ENCODE results near the gene KIF7. TPM values are rescaled to one million over a fixed set of nuclear protein-coding genes. Genes with fewer than 3 reads are reported as not detected.

Gene KIF7, protein sequence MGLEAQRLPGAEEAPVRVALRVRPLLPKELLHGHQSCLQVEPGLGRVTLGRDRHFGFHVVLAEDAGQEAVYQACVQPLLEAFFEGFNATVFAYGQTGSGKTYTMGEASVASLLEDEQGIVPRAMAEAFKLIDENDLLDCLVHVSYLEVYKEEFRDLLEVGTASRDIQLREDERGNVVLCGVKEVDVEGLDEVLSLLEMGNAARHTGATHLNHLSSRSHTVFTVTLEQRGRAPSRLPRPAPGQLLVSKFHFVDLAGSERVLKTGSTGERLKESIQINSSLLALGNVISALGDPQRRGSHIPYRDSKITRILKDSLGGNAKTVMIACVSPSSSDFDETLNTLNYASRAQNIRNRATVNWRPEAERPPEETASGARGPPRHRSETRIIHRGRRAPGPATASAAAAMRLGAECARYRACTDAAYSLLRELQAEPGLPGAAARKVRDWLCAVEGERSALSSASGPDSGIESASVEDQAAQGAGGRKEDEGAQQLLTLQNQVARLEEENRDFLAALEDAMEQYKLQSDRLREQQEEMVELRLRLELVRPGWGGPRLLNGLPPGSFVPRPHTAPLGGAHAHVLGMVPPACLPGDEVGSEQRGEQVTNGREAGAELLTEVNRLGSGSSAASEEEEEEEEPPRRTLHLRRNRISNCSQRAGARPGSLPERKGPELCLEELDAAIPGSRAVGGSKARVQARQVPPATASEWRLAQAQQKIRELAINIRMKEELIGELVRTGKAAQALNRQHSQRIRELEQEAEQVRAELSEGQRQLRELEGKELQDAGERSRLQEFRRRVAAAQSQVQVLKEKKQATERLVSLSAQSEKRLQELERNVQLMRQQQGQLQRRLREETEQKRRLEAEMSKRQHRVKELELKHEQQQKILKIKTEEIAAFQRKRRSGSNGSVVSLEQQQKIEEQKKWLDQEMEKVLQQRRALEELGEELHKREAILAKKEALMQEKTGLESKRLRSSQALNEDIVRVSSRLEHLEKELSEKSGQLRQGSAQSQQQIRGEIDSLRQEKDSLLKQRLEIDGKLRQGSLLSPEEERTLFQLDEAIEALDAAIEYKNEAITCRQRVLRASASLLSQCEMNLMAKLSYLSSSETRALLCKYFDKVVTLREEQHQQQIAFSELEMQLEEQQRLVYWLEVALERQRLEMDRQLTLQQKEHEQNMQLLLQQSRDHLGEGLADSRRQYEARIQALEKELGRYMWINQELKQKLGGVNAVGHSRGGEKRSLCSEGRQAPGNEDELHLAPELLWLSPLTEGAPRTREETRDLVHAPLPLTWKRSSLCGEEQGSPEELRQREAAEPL (N-terminal part only)
- total RNA-seq = under 1 TPM; 0.34 to 0.92 (median 0.48) TPM
- long read RNA-seq = 0 reads

DNA sequence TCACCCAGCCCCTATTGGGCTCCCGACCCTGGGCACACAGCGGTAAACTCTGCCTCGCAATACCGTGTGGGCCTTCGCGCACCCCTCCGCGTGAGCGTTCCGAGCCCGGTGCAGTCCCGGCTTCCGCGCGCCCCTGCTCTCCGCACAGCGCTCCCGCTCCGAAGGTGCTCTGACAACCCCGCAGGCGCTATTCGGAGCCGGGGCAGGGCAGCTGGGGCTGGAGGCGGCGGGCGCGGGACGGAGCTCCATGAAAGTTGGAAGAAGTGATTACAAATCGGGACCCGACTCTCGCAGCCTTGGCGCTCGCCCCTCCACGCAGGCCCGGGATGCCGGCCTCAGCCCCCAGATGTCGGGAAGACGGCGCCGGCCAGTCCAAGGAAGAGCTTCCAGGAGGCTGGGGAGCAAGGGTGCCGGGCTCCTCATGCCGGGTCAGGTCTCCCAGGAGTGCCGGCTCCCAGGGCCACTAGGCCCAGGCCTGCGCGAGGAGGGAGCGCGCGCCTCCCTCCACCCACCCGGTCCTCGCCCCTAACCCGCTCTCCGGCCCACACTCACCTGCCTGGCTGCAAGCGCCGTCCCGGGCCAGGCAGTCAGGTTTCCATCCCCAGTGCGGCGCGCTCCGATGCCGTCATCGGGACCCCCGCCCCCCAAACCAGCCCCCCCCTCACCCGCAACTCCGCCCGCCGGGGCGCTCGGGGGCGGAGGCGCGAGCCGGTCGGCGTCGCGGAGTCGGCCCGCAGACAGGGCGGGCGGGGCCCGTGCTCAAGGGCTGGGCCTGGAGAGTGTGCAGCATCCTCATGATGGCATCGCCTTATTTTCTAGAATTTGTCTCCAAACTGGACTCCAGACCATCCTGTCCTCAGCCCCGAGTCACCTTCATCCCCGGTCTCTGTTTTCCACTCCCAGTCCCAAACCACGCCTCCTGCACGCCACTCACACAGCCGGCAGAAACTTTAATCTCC, at the start of gene KIF7:
KIF7 (minus strand) TSS at position 621 of the 959 bp plus-strand sequence. CDS start 2,537 bp downstream, outside the sequence.
- ATAC-seq = peak; percentile 68 to 79 (median 70)
- intact Hi-C loops (cut with DNase I) = no loop called here

DNA sequence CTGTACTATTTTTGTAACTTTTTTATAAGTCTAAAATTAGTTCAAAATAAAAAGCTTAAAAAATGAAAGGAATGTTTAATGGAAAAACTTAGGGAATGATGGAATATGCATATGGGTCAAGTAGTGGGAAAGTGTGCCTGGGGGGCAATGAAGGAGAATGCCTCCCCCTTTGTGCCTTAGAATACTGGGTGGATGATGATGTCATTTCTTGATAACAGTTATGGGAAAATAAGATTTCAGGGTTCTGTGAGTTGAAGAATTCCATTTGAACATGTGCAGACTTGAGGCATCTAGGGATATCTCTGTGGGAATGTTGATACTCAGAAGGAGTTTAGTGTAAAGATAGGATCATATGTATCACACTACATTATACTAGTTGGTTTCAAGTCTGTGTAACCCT, 49.1 kb upstream of the KIF7 start:
- Histone ChIP-seq H3K36me3 (no peaks in the 10 kb centered on the region), H3K4me3 (no peak overlapping the region), H3K27me3 (no peaks in the 10 kb centered on the region), H3K4me1 (no peaks in the 10 kb centered on the region), H3K27ac (no peak overlapping the region), H3K9me3 (no peaks in the 10 kb centered on the region)
- TF ChIP-seq, protein P1, sequence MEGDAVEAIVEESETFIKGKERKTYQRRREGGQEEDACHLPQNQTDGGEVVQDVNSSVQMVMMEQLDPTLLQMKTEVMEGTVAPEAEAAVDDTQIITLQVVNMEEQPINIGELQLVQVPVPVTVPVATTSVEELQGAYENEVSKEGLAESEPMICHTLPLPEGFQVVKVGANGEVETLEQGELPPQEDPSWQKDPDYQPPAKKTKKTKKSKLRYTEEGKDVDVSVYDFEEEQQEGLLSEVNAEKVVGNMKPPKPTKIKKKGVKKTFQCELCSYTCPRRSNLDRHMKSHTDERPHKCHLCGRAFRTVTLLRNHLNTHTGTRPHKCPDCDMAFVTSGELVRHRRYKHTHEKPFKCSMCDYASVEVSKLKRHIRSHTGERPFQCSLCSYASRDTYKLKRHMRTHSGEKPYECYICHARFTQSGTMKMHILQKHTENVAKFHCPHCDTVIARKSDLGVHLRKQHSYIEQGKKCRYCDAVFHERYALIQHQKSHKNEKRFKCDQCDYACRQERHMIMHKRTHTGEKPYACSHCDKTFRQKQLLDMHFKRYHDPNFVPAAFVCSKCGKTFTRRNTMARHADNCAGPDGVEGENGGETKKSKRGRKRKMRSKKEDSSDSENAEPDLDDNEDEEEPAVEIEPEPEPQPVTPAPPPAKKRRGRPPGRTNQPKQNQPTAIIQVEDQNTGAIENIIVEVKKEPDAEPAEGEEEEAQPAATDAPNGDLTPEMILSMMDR (IDR thresholded peaks at IDR 0.05) = no peak
- no peak for TF ChIP-seq POLR2A (IDR thresholded peaks at IDR 0.05)
- ATAC-seq (no peak), DNase-seq (no peak)
- intact Hi-C loops (cut with DNase I) = no loop called here

More for the DNA sequence above, at the start of gene KIF7:
- no peaks in the 10 kb centered on the region for H3K27me3 ChIP-seq
- no peaks in the 10 kb centered on the region for H3K36me3 ChIP-seq
- peak within 1 kb of the TSS; percentile 48 to 53 (median 48) for H3K4me3 ChIP-seq
- no peak within 1 kb of the TSS for H3K27ac ChIP-seq
- H3K4me1 ChIP-seq = peaks cover 0 to 9% (median 0%) of the 10 kb centered on the region in 4 donors
- H3K9me3 ChIP-seq = no peaks in the 10 kb centered on the region
- 16% methylated on average over 15 of the region's 87 CpGs for WGBS (ENCODE audit: insufficient coverage, low coverage, low lambda C conversion rate, missing lambda C conversion rate)
- no peak for TF ChIP-seq POLR2A (IDR thresholded peaks at IDR 0.05)
- TF ChIP-seq, protein P1 (IDR thresholded peaks at IDR 0.05) = no peak
- no peak for DNase-seq

DNA sequence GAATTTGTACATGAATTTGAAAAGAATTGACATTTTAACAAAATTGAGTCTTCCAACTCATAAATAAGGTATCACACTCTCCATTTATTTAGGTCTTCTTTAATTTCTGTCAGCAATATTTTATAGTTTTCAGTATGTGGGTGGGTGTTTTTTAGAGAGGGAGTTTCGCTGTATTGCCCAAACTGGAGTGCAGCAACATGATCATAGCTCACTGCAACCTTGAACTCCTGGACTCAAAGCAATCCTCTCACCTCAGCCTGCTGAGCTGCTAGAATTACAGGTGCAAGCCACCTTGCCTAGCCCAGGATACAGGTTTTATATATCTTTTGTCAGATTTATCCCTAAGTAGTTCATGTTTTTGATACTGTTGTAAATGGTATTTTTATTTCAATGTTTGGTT, 39.9 kb upstream of the KIF7 start:
- Histone ChIP-seq H3K27ac (no peak overlapping the region), H3K4me1 (no peaks in the 10 kb centered on the region), H3K9me3 (no peaks in the 10 kb centered on the region), H3K4me3 (no peak overlapping the region), H3K27me3 (no peaks in the 10 kb centered on the region), H3K36me3 (no peaks in the 10 kb centered on the region)
- WGBS (ENCODE audit: insufficient coverage, low coverage, low lambda C conversion rate, missing lambda C conversion rate) = 60% methylated on average over 1 of the region's 1 CpG
- ATAC-seq = no peak
- no peak for TF ChIP-seq POLR2A (IDR thresholded peaks at IDR 0.05)
- intact Hi-C loops (cut with DNase I) = no loop called here
- DNase-seq = no peak

DNA sequence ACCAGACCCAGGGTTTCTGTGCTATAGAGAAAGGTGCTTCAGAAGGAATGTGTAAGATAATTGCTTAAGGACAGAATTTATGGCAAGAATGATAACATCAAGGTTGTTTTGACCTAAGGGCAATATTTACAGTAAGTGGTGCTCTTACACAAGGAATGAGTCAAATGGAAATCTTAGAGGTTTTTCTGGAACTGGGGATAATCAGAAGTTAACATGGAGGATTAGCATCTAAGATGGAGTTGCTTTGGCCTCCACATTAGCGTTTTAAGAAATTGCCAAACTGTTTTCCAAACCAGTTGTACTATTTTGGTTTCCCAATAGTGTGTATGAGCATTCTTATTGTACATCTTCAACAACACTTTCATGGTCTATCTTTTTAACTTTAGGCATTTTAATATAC, 38.4 kb upstream of the KIF7 start:
- Histone ChIP-seq H3K9me3 (no peaks in the 10 kb centered on the region), H3K27me3 (no peaks in the 10 kb centered on the region), H3K36me3 (no peaks in the 10 kb centered on the region), H3K4me1 (peaks cover 0 to 9% (median 0%) of the 10 kb centered on the region in 4 donors), H3K4me3 (no peak overlapping the region), H3K27ac (no peak overlapping the region)
- intact Hi-C loops (cut with DNase I) = no loop called here
- TF ChIP-seq POLR2A (IDR thresholded peaks at IDR 0.05) = no peak
- TF ChIP-seq, protein P1 (IDR thresholded peaks at IDR 0.05) = no peak
- ATAC-seq = no peak
- no peak for DNase-seq
- 70% methylated on average over 1 of the region's 1 CpG for WGBS (ENCODE audit: insufficient coverage, low coverage, low lambda C conversion rate, missing lambda C conversion rate)
